ENCODE data around the gene NRP1.

NRP1 gene

DNA sequence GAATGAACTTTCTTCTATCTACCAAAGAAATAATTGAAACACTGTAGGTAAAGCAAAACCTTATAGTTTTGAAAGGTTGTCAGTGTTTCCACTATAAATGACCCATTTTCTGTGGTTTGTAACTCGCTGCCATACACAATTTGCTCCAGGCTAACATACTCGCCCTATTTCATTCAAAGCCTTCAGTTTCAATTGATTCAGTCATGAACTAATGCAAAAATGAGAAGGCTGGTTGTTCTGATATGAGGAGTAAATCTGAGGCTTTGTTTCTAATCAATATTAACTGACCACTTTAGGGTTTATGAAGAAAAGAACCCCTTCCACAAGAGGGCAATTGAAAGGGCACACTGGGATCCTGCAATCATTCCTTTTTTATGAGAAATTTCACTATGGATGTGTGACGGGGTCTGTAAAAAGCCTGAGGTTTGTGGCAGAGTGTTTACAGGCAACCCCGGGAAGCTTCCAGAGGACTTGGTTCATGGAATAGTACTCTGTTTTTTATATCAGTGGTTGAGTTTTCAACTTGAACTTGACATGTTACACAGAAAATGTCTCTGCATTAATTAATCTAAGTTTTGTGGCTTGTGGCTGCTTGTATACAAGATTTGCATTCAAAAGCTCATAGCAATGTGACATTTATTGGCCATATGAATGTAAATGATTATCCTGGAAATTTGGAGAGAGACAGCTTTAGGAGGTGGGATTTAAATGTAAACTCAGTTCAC, 133.2 kb downstream of the NRP1 start:
- no peak for DNase-seq

DNA sequence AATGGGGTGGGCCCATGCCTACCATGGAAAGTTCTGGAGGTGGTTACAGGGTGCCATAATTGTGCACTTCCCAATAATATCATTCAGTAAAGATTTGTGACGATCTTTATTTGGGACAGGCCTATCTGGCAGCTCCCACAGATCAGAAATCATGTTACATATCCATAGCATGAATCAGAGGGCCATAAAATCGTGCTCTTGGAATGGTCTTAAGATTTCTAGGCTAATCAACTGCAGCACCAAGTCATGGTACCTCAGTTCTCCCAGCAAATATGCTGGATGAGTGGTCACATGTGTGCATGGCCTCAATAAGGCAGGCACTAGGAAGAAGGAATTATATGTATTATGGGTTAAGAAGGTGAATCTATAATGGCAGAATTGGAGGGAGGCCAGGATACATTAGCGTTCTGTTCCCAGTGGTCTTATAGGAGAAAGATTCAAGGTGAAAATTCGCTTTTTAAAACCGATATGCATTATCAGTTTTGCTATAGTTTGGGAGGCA, 134.7 kb downstream of the NRP1 start:
- no peak for DNase-seq

DNA sequence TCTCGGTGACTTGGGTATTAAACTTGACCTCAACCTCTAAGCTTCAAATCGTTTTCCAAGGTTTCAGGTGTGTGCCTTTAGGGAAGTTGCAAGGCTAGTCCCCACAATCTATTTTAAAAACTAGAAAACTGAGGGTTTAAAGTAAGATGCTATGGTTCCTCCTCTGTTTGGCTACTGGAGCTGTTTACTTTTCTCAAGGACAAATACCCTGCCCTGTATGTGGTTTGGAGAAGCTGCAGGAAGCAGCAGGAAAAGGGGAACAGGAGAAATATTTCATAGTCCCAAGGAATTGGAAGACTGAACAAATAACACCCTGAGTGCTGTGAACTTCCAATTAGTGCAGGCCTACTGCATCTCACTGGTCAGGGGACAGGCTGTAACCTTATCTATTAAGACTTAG, 135.9 kb downstream of the NRP1 start:
- no peak for DNase-seq

DNA sequence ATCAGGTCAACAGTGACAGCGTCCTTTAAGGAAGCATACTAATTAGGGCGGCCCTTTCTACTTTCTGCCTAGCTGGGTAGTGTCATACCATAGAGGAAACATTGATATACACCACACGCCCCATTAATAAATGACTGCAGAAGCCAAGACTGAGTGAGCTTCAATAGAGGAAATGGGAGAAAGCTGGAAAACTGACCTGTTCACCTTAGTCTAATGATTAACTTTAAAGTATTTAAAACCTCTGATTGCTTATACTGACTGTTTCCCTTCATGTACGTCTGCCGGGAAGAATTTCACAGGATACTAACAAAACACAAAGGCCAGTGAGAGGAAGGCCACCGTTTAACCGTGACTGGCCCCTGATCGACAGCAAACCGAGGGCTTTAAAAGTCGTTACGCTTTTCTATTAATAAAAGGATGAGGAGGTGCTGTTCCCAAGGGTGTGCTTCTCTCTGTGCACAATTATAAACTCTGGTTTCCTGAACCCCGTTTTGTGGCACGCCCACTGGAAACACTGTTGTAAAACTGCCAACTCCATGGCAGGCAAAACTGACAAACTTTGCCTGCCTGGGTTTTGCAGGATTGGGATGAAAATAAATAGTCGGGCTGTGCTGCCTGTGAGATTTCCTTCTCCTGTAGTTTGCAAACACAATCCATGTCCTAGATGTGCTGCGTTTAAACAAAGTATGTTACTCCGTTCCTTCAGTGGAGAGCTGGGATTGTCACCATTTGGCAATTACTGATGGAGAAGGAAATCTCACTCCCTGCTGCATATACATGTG, 137.6 kb downstream of the NRP1 start:
- DNase-seq = no peak

DNA sequence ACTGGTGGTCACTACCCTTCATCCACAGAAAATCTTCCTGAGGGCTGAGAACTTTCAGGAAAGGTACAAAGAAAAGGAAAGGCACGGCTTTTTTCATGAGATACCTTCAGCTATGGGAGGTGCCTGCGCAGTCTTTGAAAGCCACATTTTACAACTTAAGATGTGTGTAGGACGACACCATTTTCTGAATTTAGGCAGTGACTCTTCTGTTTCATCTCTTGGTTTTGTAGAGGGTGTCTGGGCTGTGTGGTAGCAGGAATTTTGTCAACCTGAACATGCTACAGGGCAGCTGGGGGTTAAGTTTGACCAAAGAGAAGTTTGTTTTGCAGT, 138.1 kb downstream of the NRP1 start:
- DNase-seq = no peak

DNA sequence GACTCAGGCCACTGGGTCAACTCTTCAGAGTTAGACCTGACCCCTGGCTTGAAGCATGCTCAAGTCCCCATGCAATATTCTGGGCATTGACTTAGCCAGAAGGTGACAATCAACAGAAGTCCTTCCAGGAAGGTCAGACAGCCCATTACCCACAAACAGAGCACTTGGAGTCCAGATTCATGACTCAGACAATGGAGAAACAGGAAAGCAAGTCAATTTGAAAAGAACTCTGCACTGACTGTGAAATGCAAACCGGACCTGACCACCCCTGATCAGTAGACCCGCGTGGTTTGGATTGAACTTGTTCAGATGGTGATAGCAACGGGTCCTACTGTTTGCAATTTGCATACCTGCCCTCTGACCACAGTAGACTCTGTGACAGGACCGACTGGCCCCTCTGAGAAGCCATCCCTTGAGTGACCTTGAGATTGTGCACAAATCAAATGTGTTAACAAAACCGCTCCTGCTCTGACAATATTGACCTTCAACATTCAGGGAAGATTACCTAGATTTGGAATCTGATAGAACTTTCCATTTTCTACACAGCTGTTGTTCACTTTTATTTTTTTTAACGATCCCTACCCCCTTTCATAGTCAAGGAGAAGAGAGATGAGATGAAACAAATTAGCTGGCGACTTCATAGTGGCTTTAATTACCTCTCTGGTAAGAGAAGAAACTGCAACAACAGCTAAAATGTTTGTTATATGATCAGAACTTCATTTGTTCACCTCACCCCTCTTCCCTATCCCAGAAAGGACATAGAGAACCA, 138.7 kb downstream of the NRP1 start:
- no peak for DNase-seq

DNA sequence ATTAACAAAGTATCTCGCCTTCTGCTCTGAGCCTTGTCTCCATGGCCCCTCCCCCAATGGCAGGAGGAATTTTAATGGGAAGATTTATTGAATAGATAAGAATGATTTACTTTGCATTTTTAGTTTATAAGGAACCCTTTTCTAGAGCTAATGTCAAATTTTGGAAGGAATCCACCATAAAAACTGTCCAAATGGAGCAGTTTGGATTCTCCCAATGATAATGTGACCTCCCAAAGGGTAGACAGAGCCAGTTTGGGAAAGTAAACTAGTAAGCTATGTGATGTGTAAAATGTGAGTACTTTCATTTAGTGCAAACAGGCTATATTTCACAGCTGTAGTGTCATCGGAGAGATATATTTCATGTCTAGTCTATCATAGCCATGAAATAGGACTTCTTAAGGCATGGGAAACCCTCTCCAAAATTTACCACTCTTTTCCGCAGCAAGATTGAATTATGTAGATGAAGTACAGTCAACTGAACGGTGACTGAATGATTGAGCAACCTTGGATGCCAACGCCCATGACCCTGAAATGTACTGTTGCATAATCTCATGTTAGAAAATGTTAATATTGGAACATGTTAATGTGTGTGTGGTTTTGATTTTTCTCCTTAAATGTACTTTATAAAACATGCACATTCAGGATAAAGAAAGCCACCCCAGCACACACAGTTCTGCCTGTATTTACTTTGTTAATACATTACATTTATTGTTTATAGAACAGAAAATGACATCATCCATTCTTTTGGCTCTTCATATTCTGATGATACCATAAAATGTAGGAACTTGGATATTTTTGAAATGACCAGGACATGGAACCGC, 140.6 kb downstream of the NRP1 start:
- no peak for DNase-seq

DNA sequence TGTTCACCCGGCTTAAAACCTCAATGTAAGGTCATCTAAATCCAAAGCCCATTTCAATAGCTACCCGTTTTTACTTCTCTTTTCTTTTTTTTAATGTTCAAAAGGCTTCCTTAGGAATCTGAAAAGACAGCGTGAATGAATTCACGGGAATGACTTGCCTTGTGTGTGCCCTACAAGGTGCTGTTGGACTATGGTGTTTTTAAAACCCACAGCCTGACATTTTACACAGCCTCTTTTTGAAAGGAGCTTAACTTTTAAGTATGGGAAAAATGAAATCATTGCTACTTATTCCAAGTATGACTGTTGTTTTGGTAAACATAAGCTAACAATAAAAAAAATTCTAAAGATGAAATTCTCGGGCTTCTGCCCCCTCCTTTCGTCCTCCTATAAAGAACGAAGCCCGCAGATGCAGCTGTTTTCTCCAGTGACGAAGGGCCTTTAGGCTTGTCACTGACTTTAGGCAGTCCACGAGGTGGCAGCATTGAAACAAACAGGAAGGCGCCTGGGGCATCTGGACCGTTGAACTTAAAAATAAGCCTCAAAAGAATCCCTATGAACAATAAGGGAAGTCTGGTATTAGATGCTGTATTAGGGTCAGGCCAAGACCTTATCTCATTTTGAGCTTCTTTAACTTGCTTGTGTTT, 141.3 kb downstream of the NRP1 start:
- DNase-seq = peak; percentile 89

DNA sequence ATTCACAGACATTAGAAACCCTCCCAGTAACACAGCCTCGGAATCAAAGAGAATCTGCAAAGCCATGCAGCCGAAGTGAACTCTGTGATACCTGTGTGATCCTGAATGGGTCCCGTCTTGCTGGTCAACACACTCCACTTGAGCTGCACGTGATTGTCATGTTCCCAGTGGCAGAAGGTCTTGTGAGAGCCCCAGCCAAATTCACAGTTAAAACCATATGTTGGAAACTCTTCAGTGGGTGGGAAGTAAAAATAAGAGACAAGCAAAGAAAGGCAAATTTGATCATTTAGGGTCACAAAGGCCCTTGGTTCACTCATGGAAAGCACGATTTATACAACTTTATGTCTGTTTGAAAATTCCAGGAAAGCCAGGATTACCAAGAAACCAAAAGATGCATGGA, 142.3 kb downstream of the NRP1 start:
- DNase-seq = no peak

DNA sequence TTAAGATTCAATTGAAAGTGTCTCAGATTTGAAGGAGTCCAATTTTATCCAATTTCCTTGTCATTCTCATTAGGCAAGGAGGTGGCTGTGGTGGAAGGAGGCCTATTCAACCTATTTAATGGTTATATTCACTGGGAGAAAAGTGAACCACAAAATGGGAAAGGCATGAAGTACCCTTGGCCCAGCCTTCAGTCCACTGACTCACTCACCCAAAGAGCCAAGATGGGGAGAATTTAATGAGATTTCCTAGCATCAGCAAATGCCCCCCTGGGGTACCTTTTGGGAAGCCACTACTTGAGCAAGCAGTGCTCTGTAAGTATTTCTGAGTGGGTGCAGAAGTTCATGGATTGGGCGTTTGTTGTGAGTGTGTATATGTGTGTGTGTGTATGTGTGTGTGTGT, 144.1 kb downstream of the NRP1 start:
- no peak for DNase-seq

DNA sequence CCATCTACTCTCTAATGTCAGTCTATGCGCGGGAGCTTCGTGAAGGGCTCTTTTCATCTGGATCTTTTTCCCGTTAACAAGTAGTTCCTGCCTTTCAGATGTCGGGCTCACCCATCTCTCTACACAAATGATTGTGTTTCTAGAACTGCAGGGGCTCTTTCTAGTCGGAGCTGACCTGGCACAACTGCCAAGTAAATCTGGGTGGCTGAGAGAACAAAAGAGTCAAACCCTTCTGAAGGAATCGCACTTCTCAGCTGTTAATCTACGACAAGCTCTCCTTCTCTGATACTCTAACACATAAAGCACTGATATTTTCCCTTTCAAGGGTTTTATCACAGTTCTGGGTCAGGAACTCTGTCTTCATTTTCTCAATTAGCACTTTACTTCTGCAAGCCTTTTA, 144.7 kb downstream of the NRP1 start:
- DNase-seq = no peak

DNA sequence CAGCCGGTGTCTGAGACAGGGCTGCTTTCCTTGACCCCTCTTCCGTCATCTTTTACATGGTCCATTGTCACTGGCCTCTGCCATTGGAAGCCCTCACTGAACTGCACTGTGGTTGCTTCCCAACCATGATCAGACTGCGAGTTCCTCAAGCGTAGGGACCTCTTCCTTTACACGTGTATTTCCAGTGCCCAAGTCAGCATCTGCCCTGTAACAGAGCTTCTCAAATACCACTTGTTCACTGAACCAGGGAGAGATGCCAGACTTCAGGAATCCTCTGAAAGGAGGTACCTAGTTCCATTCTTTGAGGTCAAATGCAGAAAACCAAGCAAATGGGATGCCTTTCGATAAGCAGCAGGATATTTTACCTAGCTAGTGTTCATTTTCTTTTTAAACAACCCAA, 145.1 kb downstream of the NRP1 start:
- no peak for DNase-seq

DNA sequence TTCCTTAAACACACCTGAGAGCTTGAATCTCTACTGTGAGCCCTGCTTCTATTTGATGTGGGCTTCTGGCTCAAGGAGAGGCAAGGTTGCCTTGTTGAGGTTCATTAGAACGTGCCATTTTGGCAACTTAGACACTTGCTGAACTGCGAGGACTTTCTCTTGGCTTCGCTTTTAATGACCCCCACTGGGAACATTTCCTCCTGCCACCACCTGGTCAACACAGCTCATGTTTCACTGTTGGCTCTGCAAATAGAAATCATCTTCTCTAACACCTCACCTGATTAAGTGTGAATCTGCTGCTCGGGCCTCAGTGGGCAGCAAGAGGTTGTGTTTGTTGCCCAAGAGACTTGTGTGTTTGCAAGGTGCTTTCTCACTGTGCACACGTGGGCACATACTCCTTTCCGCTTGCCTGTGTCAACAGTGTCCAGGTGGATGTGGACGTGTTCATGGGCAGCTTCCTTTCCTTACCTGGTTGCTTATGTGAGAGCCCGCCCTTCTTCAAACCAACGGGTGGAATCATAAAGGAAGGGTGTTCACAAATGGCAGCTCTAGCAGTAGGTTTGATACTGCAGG, 147.0 kb downstream of the NRP1 start:
- no peak for DNase-seq

DNA sequence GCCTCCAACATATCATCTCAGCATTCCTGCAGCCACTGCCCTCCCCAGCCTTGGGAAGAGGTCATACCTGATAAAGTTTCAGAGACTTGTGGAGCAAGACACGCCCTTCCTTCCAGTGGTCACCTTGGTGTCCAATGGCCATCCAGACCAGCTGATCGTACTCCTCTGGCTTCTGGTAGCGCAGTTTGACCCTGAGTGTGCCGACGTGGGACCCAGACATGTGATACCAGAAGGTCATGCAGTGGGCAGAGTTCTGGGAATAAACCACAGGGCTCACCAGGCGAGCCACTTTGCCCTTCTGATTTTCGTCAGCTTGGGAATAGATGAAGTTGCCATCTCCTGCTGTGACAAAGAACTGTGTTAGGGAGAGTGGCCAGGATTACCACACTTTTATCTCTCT, 148.3 kb downstream of the NRP1 start:
- DNase-seq = no peak

DNA sequence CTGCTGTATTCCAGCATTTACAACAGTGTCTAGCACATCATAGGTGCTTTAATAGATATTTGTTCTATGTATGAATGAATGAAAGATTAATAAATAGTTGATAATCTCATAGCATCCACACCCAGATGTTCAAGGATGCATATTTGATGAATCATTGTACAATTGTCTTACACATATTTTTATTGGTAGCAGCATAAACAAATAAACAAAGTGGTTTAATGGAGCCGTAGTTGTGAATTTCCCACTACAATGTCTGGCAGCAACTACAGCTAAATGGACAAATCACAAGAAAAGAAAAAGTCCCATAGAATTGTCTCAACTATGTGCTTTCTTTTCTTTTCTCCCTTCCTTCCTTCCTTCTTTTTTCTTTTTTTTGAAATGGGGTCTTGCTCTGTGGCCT, 150.8 kb downstream of the NRP1 start:
- DNase-seq = no peak

DNA sequence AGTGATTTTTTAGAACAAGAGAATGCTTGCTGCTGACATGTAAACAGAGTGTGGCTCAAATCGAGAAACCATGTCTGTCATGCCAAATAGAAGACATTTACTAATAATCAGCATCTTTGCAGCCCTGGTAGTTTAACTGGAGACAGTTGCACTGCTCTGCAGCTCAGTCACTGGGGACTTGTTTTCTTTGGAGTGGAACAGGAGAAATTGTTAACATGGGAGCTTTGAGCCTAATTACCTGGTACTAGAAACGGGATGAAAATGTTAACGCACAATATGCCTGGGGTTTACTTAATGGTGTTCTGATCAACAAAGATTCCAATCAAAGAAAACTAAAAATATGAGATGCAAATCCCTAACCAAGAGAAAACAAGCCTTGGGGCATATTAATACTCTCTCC, 153.5 kb downstream of the NRP1 start:
- DNase-seq = no peak

DNA sequence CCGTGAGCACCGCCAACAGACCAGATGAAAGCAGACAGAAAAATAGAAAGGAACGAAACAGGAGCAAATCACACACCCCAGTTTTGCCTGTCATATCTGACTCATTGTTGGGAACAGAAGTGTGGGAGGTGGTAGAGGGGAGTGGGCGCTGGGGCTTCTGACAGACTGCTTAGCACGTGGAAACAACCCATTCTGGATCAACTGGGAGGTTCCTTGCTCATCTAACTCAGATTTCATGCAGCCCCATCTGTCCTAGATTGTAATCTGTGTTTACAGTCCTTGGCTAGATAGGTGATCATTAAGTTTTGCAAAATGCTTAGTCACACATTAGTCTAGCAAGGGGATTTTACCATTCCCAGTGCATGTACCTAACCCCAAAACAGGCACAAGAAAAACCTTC, 154.1 kb downstream of the NRP1 start:
- DNase-seq = no peak

DNA sequence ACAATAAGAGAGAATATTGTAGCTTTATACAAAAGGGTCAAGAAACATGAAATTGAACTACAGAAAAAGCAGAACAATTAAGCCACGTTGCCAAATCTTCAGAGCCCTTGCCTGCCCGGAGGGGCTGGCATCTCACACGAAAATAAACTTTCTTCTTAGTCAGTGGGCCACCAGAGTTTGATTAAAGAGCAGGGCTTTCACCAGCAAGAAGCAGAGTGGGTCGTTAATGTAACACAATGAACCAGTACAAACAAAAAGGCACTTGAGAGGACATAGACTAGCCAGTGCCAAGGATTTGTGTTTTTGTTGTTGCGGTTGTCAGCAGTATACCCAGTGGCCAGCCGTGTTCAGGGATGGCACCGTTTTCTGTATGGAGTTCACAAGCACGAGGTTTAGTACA, 155.4 kb downstream of the NRP1 start:
- no peak for DNase-seq

DNA sequence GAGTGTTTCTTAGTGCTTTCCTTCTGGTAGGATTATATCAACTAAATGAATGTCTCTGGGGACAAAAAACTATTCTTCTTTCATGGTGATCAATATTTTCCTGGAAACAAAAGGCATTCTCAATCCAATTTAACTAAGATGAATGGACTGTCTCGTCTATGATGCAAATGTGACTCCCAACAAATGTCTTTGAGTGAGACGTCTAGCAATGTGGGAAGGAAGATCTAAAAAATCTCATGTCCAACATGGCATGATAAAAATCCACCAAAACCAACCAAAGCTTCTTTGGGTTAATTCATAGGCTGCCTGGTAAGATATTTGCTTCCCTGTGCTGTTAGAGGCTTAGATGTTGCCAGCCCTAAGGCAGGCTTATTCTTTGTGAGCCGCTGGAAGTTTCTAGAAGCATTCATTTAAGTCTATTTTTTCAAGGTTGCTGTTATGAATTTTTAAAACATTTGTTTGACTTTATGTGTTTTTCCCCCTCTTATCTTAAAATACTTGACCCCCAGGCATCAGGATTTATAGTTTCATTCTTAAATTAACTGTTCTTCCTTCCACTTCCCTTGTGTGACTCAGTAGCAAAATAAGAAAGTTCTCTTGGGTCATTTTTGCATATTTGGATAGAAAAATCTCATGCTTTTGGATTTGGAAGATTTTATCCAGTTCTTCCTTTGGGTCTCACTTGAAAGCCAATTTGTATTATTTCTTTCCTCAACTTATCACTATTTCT, 156.3 kb downstream of the NRP1 start:
- DNase-seq = no peak

DNA sequence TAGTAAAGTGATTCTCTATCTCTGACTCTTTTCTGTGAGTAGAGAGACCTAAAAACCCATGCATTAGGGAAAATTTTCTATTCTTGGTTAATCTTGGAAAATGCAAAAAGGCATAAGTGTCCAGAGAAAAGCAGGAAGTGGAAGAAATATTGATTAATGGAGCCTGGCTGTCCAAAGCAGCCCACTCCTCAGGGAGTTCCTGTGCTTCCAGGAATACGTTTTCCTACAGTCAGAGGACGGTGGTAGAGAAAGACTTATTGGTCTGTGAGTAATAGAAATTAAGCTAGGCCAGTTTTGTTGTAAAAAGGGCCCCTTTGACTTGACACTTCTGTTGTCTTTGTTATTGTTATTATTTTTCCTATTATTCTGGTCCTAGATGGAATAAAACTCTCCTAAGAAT, 157.8 kb downstream of the NRP1 start:
- DNase-seq = no peak

DNA sequence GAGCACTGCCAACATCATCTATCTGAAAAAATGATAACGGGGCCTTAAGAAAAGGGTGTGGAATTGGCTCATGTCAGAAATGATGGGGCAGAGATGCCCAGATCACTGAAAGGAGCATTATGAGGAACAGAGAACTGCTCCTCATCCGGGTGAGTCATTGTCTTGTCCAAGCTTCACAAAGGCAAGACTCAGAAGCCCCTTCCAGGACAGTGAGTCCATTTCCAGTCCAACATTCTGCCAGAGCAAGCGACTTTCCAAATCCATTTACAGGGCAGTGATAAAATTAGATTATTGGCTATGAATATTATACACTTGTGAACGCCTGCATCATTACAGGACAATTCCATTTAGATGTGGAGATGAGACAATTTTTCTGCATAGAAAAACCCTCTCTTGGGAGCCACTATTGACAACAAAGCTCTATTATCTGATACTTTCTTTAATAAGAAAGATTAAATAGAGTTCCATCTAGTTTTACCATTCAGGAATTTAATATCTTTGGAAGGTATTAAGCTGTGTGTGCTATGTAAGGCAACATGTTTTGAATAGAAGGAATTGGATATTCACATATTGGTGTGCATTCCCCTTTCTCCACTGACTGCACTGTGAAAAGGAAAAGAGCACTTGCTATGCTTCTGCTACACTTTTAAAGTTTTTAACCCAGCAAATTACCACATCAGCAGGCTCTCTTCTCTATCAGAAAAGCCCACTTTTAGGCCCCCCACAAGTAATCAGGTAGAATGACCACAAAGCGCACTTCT, 159.6 kb downstream of the NRP1 start:
- no peak for DNase-seq

All from right hindlimb (tissue), 1 donor.